ENCODE data around the gene SLC49A3. TPM values are rescaled to one million over a fixed set of nuclear protein-coding genes. Genes with fewer than 3 reads are reported as not detected.
A peak's percentile ranks its signal among the peaks of the same experiment; 100 is the strongest.
"Not testable (repeated sequence)": the region's sequence is repeated elsewhere in the genome, so short reads cannot be mapped to it uniquely, and the experiment has no call there.

The SLC49A3 gene
- total and polyA plus RNA-seq, 2 experiments from 2014 or later = 1.9 to 2.3 TPM

- TF ChIP-seq CTCF (IDR thresholded peaks at IDR 0.05; ENCODE audit: low read depth, low read length) = no peak
- Histone ChIP-seq H3K27me3 (no peaks in the 10 kb centered on the region), H3K27ac (no peak overlapping the region), H3K4me3 (no peak overlapping the region), H3K4me1 (ENCODE audit: low read depth) (peaks cover 17% of the 10 kb centered on the region), H3K9me3 (ENCODE audit: low read depth) (no peaks in the 10 kb centered on the region), H3K36me3 (no peaks in the 10 kb centered on the region)
- DNase-seq (ENCODE audit: low read depth in 1 of 2, low spot score in 1 of 2) = no peak
These were observed 39.7 kb downstream of the SLC49A3 start for GRCh38 chr4:649293-649625.

- TF ChIP-seq CTCF (IDR thresholded peaks at IDR 0.05; ENCODE audit: low read depth, low read length) = no peak
- no peaks in the 10 kb centered on the region for H3K9me3 ChIP-seq (ENCODE audit: low read depth)
- H3K4me3 ChIP-seq = no peak overlapping the region
- DNase-seq (ENCODE audit: low read depth in 1 of 2, low spot score in 1 of 2) = peak in 1 of 2 donors; percentile 70
- H3K27ac ChIP-seq = peak overlapping the region; percentile 68
- no peaks in the 10 kb centered on the region for H3K36me3 ChIP-seq
- H3K4me1 ChIP-seq (ENCODE audit: low read depth) = peaks cover 17% of the 10 kb centered on the region
- H3K27me3 ChIP-seq = no peaks in the 10 kb centered on the region
These were observed 40.2 kb downstream of the SLC49A3 start for GRCh38 chr4:648579-649292.

- Histone ChIP-seq H3K9me3 (ENCODE audit: low read depth) (no peaks in the 10 kb centered on the region), H3K4me1 (ENCODE audit: low read depth) (peaks cover 17% of the 10 kb centered on the region), H3K4me3 (no peak overlapping the region), H3K27ac (no peak overlapping the region), H3K36me3 (no peaks in the 10 kb centered on the region), H3K27me3 (no peaks in the 10 kb centered on the region)
- DNase-seq (ENCODE audit: low read depth in 1 of 2, low spot score in 1 of 2) = no peak
- no peak for TF ChIP-seq CTCF (IDR thresholded peaks at IDR 0.05; ENCODE audit: low read depth, low read length)
These were observed 41.5 kb downstream of the SLC49A3 start for GRCh38 chr4:647481-647880.

GRCh38 chr4:646460-646859, 42.5 kb downstream of the SLC49A3 start:
- H3K4me3 ChIP-seq = no peak overlapping the region
- no peak overlapping the region for H3K27ac ChIP-seq

GRCh38 chr4:642366-642765, 46.6 kb downstream of the SLC49A3 start:
- H3K4me3 ChIP-seq; H3K4me1 ChIP-seq (ENCODE audit: low read depth); H3K36me3 ChIP-seq; H3K27ac ChIP-seq; H3K9me3 ChIP-seq (ENCODE audit: low read depth); H3K27me3 ChIP-seq; DNase-seq (ENCODE audit: low read depth in 1 of 2, low spot score in 1 of 2): not testable (repeated sequence)

More at GRCh38 chr4:646460-646859, 42.5 kb downstream of the SLC49A3 start:
- Histone ChIP-seq H3K9me3 (ENCODE audit: low read depth) (no peaks in the 10 kb centered on the region), H3K27me3 (no peaks in the 10 kb centered on the region), H3K4me1 (ENCODE audit: low read depth) (peaks cover 12% of the 10 kb centered on the region), H3K36me3 (no peaks in the 10 kb centered on the region)
- DNase-seq (ENCODE audit: low read depth in 1 of 2, low spot score in 1 of 2) = no peak
- no peak for TF ChIP-seq CTCF (IDR thresholded peaks at IDR 0.05; ENCODE audit: low read depth, low read length)

- no peaks in the 10 kb centered on the region for H3K27me3 ChIP-seq
- H3K4me1 ChIP-seq (ENCODE audit: low read depth) = no peaks in the 10 kb centered on the region
- H3K27ac ChIP-seq = no peak overlapping the region
- H3K36me3 ChIP-seq = no peaks in the 10 kb centered on the region
- no peaks in the 10 kb centered on the region for H3K9me3 ChIP-seq (ENCODE audit: low read depth)
- no peak for DNase-seq (ENCODE audit: low read depth in 1 of 2, low spot score in 1 of 2)
- H3K4me3 ChIP-seq = no peak overlapping the region
- TF ChIP-seq CTCF (IDR thresholded peaks at IDR 0.05; ENCODE audit: low read depth, low read length) = no peak
These were observed 51.2 kb downstream of the SLC49A3 start for GRCh38 chr4:637536-638280.
